ENCODE results near the gene SYNC.

The SYNC gene

DNA sequence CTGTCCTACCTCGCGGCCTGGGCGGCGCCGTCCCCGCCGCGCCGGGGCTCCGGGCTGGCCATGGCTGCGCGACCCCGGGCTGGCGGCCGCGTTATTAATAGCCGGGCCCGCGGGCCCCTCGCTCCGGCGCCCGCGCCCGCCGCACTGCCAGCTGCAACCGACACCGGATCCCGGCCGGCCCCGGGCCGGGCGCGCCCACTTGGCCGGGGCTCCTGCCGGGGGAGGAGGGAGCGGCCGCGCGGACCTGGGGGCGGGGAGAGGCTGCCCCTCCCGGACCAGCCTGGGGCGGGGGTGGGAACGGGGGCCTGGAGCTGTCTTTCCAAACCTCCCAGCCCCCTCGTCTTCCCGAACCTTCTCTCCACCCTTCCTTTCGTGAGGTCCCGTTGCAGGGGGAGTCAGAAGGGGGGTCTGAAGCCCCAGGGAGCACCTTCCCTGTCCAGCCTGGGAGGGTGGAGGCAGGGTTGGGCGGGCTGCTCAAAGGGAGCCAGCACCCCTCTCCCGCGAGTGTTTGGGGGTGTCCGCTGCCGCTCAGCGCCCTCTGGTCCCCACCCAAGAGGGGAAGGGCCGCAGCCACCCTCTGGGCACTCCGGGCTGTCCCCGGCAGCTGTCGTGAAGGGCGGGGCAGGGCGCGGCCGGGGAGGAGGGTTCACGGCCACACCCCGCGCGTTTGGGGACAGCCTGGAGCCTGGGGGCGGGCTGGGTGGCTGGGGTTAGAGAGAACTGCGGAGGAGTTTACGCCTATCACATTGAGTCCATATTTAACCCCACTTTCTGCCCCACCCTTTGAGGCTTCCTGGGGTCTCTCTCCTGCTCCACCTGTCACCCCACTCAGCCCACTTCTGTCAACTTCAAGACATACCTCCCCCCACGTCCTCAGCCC lies at the start of gene SYNC:
Gene SYNC (minus strand): TSS at position 172 of the 880 bp plus-strand sequence. CDS start 110 bp downstream, at position 62.
- DNase-seq = no peak

DNA sequence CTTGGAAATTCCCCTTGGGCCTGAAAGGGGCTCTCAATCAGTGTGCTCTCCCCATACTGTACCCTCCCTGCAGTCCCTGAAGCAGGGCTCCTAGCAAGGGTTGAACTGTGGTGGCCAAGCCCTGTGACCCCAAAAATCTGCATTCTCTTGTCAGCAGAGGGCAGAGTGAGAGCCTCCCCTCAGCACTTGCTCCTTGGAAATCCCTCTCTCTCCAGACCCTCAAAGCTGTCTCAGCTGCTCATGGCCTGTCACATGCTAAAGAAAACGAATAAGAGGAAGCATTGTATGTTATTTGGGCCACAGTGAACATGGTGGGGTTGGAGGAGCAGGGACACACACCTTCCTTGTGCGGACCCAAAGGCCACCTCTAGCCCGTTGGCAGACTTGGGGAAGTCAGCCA lies 47.2 kb upstream of the SYNC start:
- no peak for DNase-seq

DNA sequence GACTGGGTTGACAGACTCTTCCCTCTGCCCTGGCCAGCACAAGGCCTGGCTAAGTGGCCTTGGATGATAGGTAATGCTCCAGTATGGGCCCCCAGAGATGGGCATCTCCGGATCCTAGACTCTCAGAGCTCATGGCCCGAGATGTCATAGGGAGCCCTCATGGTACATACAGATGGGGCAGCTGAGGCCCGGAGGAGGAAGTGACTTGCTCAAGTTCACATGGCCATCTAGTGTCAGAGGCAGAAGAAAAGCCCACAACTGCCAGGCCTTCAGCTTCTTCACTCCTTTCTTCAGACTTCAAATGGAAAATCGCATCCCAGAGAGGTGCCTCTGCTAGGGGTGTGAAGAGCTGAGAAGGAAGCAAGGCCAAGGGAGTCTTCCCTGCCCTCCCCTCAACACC lies 46.8 kb upstream of the SYNC start:
- DNase-seq = no peak

DNA sequence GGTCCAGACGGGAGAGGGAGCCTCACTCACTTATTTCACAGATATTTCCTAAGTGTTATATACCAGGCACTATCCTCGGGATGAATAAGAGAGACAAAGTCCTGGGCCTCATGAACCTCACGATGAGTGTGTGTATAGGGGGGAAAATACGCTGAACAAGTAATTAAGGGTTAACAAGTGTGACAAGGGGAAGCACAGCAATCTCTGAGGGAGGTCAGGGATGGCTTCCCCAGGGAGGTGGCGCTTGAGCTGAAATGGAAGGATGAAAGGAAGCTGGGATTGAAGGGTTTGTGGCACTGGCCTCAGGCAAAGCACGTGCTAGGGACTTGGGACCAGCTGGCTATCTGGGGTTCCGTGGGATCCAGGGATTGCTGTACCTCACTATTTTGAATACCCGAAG lies 46.4 kb upstream of the SYNC start:
- DNase-seq = no peak

DNA sequence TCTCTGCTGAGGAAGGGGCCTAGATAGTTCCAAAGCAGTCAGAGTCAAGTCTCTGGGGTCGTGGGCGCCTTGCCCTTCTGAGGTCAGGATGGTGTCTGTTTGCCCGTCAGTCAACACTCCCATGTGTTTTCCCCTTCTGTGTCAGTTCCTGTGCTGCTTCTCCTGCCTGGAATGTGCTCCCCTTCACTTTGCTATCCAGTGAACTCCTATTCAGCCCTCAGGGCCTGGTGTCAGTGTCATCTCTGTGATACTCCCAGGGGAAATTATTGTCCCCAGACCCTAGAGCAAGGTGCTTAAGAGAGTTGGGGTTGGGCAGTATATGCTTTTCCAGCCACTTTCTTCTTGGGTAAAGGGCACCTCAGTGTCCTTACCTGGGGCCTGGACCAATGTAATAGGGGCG lies 45.8 kb upstream of the SYNC start:
- no peak for DNase-seq

DNA sequence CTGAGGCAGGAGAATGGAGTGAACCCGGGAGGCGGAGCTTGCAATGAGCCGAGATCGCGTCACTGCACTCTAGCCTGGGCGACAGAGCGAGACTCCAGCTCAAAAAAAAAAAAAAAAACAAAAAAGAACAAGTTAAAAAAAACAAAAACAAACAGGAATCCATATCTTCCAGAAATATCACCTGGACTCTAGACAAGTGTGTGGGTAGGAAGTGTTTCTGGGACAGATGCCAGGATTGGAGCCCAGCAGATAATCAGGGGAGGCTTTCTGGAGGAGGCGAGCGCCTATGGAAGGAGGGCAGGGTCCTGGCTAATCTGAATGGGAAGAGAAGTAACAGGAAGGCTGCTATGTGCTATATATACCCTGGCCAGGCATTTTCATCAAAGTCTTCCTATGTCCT lies 43.6 kb upstream of the SYNC start:
- DNase-seq = no peak

DNA sequence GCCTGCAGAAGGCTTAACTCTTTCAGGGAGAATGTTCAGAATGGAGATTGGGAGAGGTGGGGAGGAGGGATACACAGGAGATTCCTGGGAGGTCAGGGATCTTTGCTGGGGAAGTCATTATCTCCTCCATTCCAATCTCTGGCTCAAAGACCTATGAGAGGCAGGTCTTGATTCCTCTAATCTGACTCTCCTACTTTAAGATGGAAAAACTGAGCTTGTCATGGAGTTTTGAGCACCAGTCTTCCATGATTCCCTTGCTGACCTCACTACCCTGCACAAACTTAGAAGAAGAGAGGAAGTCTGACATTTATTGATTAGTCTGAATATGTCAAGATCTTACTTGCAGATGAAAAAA lies 41.5 kb upstream of the SYNC start:
- DNase-seq = no peak

DNA sequence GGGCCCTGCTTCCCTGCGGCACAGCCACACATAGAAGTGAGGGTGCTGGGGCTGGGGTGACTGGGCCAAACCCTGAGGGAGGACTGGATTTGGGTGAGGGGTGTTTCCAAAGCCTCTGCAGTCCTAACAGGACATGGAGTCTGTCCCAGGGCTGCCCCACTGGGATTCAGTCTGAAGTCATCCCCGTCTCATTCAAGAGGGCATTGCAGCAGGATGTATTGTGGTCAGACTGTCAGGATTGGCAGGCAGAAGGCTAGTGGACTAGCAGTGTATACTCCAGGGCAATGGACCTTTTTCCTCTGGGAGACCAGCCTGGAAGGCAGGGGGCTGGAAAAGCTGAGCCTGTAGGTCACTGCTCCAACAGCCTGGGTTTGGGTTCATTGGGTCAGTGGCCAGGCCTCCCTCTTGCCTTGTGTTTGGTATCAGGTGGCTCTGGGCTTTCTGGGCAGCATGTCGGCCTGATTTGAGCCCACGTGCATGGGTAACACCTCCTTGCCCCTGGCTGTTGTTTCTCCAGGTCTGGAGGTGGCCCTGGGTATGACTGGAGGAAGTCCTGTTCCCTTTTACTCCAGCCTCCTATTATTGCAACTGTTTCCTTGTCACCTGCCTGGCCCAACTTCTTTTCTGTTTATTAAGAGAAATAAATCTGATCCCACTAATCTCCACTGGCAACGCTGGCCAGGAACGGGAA lies 41.0 kb upstream of the SYNC start:
- DNase-seq = no peak

DNA sequence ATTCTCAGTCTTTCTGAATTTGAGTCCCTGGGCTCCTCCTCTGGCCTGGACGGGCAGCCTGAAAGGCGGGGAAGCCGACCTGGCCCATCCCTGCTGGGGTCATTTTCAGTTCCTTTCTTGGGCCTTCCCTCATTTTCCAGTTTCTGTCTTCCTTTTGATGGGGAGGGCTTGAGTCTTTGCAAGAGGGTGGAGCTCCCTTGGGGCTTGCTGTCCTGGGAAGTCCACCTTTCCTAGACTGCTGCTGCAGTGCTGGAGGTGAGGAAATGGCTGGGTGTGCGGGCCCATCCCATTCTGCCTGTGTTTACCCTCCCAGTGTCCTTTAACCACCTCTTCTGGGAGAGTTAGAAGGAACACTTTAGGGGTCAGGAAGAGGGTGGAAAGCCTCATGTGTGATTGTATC lies 40.4 kb upstream of the SYNC start:
- no peak for DNase-seq

DNA sequence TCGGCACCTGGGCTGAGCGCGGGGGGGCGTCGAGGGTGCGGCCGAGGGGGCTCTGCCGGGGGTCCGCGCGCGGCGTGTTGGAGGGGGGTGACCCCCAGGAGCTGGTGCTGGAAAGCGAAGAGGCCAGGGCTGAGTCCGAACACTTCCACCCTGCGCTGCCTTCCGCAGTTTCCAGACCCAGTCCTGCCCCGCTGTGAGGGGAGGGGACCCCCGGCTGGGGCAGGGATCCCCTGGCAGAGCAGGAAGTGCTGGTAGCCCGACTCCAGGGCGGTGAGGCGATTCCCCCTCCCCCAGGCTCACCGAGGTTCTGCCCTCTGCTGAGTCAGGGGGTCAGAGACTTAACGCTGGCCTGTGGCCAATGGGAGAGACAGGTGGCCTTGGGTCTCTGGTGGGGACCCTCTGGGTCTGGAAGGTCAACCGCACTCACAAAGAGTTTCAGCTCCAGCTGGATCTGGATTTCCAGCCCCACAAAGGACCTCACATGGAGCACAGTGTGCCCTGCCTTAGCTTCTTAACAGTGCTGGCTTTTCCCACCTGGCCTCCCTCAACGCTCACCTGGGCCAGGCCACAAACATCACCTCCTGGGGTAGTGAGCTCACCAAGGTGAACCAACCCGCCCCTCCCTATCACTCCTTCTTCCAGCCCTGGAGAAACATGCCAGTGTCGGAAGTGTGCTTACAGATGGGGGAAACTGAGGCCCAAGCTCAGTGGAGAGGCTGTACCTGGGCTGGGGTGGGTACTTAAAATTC lies 39.8 kb upstream of the SYNC start:
- DNase-seq = no peak

DNA sequence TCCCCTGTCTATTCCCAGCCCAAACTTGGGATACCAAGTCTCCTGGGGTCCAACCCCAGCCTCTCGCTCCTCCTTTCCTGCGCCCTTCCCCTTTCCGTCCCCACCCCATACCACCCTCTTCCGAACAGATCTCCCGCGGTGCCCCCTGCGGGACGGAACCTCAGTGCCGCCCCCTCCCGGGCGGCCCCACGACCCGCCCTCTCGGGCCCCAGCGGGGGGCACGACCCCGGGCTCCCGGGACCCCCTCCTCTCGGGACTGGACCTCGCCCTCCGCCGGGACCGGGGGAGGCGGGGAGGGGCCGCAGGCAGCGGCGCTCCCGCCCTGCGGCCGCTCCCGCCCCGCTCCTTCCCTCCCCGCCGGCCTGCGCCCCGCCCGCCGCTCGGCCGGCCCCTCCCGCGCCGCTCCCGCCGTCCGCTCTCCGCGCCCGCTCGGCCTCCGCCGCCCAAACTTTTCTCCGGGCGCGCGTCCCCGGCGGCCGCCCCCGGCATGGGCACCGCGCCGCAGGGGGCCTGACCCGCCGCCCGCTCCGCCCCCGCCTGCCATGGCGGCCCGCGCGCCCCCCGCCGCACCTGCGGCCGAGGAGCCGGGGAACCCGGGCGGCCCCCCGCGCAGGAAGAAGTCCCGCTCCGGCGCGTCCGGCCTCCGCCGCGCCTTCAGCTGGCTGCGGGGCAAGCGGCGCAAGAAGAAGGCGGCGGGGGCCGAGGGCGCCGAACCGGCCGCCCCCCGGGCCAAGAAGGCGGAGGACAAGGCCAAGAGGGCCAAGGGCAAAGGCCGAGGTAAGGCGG lies 39.0 kb upstream of the SYNC start:
- DNase-seq = peak; percentile 9

DNA sequence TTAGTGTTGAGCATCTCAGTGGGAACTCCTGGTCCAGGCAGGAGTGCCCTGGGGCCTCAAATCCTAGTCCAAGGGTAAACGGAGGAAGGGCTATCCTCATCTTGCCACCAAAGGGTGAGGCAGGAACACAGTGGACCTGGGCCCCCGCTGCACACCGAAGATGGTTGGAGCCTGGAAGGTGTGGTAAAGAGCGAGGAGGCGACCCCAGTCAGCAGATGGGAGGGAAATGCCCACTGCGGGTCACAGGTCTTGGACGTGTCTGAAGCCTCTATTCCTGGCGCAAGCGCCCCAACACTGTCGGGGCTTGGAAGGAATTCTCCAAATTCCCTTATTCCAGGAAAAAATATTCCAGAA lies 38.5 kb upstream of the SYNC start:
- no peak for DNase-seq

DNA sequence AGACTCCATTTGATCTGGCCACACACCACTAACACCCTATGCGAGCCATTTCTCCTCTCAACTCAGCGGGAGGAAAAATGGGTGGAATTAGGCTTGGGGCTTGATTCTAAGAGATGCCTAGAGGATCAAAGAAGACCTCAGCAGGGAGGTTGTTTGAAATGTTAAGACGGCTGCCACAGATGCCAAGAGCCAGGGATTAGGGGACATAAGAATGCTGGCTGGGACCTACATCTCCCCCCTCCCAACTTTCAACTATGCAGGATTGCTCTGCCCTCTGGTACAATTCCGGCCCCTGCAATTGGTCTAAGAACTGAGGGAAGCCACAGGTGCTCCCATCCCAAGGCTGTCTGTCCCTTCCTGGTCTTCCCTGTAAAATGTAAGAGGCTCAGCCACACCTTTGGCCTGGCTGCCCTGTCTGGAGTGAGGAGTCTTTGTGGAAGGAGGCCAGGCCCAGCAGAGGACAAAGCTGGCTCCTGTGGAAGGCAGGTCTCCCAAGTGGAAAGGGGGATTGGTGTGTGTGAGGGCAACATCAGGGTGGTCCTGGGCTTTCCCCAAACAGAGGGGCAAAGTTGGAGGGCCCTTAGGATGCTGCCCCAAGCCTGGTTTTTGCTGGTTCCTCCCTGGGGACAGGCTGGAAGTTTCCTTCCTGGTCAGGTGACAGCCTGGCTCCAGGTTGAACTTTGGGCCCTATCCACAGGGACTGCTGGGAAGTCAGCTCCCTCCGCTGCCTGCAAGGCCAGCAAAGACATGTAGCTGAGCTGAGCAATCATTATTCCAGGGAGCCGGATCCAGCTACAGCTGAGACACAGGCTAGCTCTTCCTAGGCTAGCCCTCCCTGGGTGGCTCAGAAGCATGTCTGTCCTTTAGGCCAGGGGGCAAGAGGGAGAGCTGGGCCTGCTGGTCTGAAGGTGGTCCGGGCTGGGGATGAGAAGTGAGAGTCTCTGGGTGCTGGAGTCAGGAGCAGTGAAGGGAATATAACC lies 34.5 kb upstream of the SYNC start:
- no peak for DNase-seq

DNA sequence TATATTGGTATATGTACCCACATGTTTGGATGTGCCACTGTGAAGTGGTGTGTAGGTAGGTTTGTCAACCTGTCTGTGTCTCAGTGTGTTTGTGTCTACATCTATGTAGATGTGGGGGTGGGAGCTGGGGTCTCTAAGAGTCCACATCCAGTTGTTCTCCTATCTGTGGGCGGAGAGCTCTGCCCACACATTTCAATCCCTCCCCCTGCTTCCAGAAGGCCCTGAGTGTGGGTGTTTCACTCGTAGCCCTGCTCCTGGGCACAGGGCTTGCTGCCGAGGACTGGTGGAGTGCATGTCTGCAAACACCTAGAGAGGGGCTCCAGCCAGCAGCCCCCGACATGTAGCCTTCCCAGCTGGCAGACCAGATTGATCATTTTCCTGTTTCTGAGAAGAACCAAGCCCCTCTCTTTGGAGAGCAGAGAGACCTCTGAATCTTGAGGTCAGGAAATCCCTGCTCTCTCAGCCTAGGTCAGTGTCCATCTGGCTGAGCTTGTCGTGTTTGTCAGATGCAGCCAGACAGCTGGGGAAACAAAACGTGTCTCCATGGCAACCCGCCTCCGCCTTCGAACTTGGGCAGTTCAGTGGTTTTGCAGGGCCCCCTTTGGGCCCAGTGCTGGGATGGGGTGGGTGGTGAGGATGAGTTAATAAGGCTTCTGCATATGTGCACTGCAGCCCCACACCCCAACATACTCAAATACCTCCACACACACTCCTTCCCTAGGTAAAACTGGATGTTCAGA lies 31.2 kb upstream of the SYNC start:
- no peak for DNase-seq

DNA sequence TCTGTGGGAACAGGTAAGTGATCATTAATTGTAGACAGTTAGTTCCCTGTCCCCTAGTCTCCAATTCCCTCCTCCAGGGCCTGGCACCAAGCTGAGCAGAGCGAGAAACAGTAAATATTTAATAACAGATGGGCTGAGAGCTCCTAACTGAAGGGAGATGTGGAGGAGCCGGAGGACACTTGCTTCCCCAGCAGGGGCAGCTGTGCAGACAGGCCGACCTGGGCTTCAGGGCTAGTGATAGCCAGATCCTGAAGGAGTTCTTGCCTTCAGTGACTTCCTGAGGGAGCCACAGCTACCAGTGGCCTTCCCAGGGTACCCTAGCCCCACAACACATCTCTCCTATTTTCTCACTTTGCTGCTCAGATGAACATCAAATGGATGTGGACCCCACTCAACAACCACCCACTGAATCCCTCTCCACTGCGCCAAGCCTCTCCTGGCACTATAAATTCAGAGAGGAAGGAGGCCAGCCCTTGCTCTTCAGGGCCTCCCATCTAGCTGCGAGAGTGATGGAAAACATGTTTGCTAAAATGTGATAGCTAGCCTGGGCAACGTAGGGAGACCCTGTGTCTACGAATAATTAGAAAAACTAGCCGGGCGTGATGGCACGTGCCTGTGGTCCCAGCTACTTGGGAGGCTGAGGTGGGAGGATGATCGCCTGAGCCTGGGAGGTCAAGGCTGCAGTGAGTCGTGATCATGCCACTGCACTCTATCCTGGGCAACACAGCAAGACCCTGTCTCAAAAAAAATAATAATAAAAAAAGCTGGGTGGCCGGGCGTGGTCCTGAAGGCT lies 26.9 kb upstream of the SYNC start:
- peak; percentile 9 for DNase-seq

DNA sequence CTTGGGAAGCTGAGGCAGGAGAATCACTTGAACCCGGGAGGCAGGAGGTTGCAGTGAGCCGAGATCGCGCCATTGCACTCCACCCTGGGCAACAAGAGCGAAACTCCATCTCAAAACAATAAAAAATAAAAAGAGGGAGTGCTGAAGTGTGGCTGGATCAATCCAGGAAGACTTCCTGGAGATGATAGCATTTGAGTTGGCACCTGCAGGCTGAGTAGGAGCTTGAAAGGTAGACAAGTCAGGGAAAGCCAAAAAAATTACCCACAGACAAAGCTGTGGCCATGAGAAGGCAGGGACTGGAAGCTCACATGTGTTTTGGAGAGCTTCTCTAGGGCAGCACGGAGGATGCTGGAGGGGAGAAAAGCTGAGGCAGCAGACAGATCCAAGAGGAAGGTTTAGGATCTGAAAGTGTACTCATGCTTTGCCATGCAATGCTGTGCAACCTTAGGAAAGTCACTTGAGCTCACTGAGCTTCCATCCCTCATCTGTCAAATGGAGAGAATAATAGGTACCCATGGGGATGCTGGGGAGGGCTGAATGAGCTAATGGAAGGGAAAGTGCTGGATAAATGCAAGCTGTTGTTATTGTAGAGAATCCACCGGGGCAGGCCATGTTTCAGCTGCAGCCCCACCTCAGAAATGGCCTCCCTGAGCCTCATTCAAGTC lies 26.0 kb upstream of the SYNC start:
- no peak for DNase-seq

DNA sequence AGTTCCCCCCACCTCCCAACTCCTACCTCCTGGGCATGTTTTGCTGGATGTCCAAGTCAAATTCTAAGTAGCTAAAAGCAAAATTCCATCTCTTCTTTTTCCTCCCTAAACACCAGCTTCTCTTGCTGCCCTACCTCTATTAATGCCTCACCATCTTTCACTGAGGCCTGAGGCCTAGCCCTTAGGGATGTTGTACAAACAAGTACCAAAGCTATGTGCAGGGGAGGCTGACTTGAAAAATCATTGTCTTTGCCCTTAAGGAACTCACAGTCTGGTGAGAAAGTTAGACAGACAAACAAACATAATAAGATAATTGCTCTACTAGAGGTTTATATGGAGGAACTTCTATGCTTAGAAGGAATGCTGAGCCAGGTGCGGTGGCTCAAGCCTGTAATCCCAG lies 25.3 kb upstream of the SYNC start:
- DNase-seq = no peak

DNA sequence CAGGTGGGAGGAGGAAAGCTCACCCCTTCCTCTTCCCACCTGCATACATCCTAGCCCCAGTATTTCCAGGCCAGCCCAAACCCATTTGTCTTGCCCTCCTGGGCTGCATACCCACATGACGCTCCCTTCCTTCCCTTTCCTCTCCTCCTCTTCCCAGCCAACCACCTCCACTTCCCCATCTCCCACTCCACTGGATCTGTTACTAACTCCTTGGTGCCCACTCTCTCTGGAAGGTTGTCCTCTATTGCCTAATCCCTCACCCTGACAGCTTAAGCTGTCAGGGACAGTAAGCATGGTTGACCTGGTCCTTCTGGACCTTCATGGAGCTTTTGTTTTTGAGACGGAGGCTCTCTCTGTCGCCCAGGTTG lies 23.0 kb upstream of the SYNC start:
- DNase-seq = no peak

Data from NCI-H1694 treated with DMSO at 0.1 percent for 48 hours (cell line).